Muscle of back (tissue), 13 donors: Measurements from ENCODE around the gene NACA. TPM values are rescaled to one million over a fixed set of nuclear protein-coding genes. Genes with fewer than 3 reads are reported as not detected.
"Not testable (repeated sequence)": the region's sequence is repeated elsewhere in the genome, so short reads cannot be mapped to it uniquely, and the experiment has no call there.

Experiments used
- DNase-seq, 3 donors: peaks; one replicate each; pipeline versions ENCODE4 v3.0.0 to v3.0.0-alpha.2; 2013
- long read RNA-seq, 9 donors: transcript quantifications; one replicate each; lab custom pipeline, GENCODE V29; 2026
- polyA plus RNA-seq, 10 donors: library from polyadenylated mRNA; unstranded; fragments of 120-200 nt; gene quantifications; one replicate each; pipeline ENCODE4 v1.2.1, GENCODE V29; 2013; ENCODE audit not compliant: insufficient read length in 10 of 10

Gene NACA
- 1,000 to 10,000 TPM; 1,587 to 2,391 (median 1,893) TPM for polyA plus RNA-seq
- long read RNA-seq, donor 1, transcript NACA-204 (8 exons, 802 nt), result minor isoform, 21 of 704 reads
- long read RNA-seq, donor 1, transcript NACA-202 (8 exons, 1,059 nt), result minor isoform, 9 of 704 reads
- long read RNA-seq, donor 1, transcript NACA-201 (8 exons, 2,690 nt), result major isoform, 349 of 704 reads
- long read RNA-seq, donor 1, transcript NACA-217 (3 exons, 544 nt), result minor isoform, 5 of 704 reads
- long read RNA-seq, donor 1, partial matches to known transcripts, result 298 of 704 reads
- long read RNA-seq, donor 1, other reads (novel, unspliced or antisense), result 19 of 704 reads
- long read RNA-seq, donor 2, transcript NACA-202 (8 exons, 1,059 nt), result minor isoform, 9 of 494 reads
- long read RNA-seq, donor 2, transcript NACA-201 (8 exons, 2,690 nt), result major isoform, 262 of 494 reads
- long read RNA-seq, donor 2, transcript NACA-204 (8 exons, 802 nt), result minor isoform, 5 of 494 reads
- long read RNA-seq, donor 2, partial matches to known transcripts, result 202 of 494 reads
- long read RNA-seq, donor 2, other reads (novel, unspliced or antisense), result 9 of 494 reads
- long read RNA-seq, donor 3, result 0 reads
- long read RNA-seq, donor 4, transcript NACA-204 (8 exons, 802 nt), result minor isoform, 11 of 377 reads
- long read RNA-seq, donor 4, transcript NACA-201 (8 exons, 2,690 nt), result major isoform, 212 of 377 reads
- long read RNA-seq, donor 4, transcript NACA-202 (8 exons, 1,059 nt), result minor isoform, 7 of 377 reads
- long read RNA-seq, donor 4, partial matches to known transcripts, result 140 of 377 reads
- long read RNA-seq, donor 4, other reads (novel, unspliced or antisense), result 0 of 377 reads
- long read RNA-seq, donor 5, transcript NACA-217 (3 exons, 544 nt), result minor isoform, 16 of 934 reads
- long read RNA-seq, donor 5, transcript NACA-201 (8 exons, 2,690 nt), result major isoform, 394 of 934 reads
- long read RNA-seq, donor 5, transcript NACA-204 (8 exons, 802 nt), result minor isoform, 16 of 934 reads
- long read RNA-seq, donor 5, transcript NACA-202 (8 exons, 1,059 nt), result minor isoform, 14 of 934 reads
- long read RNA-seq, donor 5, partial matches to known transcripts, result 454 of 934 reads
- long read RNA-seq, donor 5, other reads (novel, unspliced or antisense), result 32 of 934 reads
- long read RNA-seq, donor 6, transcript NACA-204 (8 exons, 802 nt), result minor isoform, 17 of 675 reads
- long read RNA-seq, donor 6, transcript NACA-201 (8 exons, 2,690 nt), result major isoform, 349 of 675 reads
- long read RNA-seq, donor 6, transcript NACA-202 (8 exons, 1,059 nt), result minor isoform, 16 of 675 reads
- long read RNA-seq, donor 6, partial matches to known transcripts, result 263 of 675 reads
- long read RNA-seq, donor 6, other reads (novel, unspliced or antisense), result 27 of 675 reads
- long read RNA-seq, donor 7, transcript NACA-204 (8 exons, 802 nt), result minor isoform, 11 of 457 reads
- long read RNA-seq, donor 7, transcript NACA-202 (8 exons, 1,059 nt), result minor isoform, 10 of 457 reads
- long read RNA-seq, donor 7, transcript NACA-201 (8 exons, 2,690 nt), result major isoform, 236 of 457 reads
- long read RNA-seq, donor 7, partial matches to known transcripts, result 191 of 457 reads
- long read RNA-seq, donor 7, other reads (novel, unspliced or antisense), result 0 of 457 reads
- long read RNA-seq, donor 8, transcript NACA-204 (8 exons, 802 nt), result minor isoform, 16 of 597 reads
- long read RNA-seq, donor 8, transcript NACA-202 (8 exons, 1,059 nt), result minor isoform, 13 of 597 reads
- long read RNA-seq, donor 8, transcript NACA-201 (8 exons, 2,690 nt), result major isoform, 348 of 597 reads
- long read RNA-seq, donor 8, partial matches to known transcripts, result 193 of 597 reads
- long read RNA-seq, donor 8, other reads (novel, unspliced or antisense), result 16 of 597 reads
- long read RNA-seq, donor 9, transcript NACA-201 (8 exons, 2,690 nt), result major isoform, 53 of 112 reads
- long read RNA-seq, donor 9, partial matches to known transcripts, result 52 of 112 reads
- long read RNA-seq, donor 9, other reads (novel, unspliced or antisense), result 0 of 112 reads

- peak; percentile 98 to 99 (median 98) for DNase-seq
These were observed at the start of gene NACA for GRCh38 chr12:56724972-56725722. TSS of gene NACA (minus strand) at chr12:56725299. CDS start at chr12:56724521, 778 bp downstream.

DNA sequence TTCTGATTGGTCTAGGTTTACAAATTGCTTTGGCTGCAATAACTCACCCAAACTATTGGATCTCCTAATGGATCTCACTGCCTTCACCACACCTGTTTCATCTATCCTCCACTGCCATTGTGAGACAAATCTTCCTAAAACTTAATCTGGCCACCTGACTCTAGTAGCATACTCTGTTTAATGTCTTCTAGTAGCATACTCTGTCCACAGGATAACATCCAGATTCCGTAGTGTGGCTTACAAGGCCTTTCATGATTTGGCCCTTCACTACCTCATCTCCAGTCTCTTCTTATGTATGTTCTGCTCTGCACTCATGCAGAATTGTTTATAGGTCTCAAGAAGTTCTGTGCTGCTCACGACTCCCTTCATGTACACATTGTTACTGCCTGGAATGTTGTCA, 48.0 kb upstream of the NACA start:
- DNase-seq, result no peak

DNA sequence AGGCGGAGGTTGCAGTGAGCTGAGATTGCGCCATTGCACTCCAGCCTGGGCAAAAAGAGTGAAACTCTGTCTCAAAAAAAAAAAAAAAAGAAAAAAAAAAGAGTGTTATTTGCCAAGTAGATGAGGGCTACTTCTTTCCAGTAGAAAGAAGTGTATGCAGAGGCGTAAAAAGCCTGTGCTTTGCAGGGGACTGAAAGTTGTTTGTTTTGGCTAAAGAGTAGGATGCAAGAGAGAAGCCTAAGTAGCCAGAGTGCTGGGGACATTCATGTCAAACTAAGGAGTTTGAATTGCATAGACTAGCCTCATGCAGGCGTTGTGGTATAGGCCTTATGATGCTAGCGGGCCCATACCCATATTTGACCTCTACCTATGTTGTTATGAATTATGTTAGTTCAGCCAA, 47.5 kb upstream of the NACA start:
- DNase-seq, result no peak

DNA sequence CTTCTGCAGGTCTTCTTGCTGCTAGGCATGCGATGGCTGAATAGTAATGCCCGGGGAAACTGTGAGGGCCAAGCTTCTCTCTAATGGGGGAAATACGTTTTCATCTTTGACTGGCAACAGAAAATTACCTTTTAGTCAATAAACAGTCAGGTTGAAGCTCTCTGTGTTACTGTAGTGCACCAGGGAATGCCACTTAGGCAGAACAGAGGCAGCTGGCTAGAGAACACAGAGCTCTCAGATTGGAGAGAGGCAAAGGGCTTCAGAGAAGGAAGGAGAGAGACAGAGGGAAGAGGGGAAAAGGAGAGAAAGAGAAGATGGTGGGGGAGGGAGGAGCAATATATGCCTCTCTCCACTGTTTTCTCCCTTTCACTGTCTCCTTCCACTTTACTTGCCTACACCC, 44.8 kb upstream of the NACA start:
- DNase-seq, result no peak

- DNase-seq, result no peak
These were observed 43.3 kb upstream of the NACA start for GRCh38 chr12:56768424-56768823.

GRCh38 chr12:56766535-56766934, 41.4 kb upstream of the NACA start:
- peak in 2 of 3 donors; percentile 15 to 30 for DNase-seq

DNA sequence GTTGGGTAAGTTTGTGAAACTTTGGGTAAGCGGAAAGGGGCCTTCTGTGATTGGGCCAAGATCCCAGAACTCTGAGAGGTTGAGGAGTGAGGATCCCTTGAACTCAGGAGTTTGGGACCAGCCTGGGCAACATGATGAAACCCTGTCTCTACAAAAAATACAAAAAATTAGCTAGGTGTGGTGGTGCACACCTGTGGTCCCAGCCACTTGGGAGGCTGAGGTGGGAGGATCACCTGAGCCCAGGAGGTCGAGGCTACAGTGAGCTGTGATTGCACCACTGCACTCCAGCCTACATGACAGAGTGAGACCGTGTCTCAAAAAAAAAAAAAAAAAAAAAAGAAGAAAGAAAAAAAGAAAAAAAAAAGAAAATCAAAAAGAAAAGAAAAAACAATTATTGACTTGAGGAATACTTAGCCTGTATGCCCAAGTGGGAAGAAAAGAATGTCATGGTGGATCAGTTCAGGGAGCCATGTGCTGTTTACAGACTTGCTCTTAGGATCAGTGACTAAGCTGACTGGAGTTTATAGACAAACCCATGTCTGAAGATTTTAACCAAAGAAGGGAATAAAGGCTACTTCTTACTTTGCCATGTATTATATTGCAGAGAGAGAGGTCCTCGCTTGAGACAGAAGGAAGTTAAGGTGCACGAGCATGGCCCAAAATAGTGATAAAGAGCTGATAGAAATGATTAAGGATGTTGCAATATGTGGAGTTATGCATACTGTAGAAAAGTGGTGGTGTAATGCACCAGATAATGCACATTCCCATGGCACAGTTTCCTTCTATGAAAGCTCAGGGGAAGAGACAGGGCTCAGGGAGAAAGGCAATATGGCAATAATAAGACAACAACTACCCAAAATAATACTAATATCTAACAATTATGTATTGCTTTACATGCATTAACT, 38.9 kb upstream of the NACA start:
- DNase-seq, result no peak

DNA sequence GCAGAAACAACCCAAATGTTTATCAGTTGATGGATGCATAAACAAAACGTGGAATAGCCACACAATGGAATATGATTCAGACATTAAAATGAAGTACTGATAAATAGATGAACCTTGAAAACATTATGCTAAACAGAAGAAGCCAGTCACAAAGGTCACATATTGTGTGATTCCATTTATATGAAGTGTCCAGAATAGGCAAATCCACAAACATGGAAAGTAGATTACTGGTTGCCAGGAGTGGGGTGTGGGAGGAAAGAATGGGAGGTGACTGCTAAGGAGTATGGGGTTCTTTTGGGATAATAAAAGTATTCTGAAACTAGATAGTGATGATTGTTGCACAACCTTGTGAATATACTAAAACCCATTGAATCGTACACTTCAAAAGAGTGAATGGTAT, 36.7 kb upstream of the NACA start:
- no peak for DNase-seq

DNA sequence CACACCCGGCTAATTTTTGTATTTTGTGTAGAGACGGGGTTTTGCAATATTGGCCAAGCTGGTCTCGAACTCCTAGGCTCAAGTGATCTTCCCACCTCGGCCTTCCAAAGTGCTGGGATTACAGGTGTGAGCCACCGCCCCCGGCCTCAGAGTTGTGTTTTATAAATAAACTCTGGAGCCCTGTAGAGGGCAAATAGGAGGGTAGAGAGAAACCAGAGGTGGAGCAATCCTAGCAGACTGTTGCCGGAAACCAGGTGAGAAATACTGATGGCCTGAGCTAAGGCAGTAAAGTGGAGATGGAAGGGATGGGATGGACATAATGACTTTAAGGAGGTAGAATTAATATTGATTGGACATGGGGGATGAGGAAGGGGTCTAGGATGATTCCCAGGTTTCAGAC, 35.4 kb upstream of the NACA start:
- DNase-seq, result no peak

DNA sequence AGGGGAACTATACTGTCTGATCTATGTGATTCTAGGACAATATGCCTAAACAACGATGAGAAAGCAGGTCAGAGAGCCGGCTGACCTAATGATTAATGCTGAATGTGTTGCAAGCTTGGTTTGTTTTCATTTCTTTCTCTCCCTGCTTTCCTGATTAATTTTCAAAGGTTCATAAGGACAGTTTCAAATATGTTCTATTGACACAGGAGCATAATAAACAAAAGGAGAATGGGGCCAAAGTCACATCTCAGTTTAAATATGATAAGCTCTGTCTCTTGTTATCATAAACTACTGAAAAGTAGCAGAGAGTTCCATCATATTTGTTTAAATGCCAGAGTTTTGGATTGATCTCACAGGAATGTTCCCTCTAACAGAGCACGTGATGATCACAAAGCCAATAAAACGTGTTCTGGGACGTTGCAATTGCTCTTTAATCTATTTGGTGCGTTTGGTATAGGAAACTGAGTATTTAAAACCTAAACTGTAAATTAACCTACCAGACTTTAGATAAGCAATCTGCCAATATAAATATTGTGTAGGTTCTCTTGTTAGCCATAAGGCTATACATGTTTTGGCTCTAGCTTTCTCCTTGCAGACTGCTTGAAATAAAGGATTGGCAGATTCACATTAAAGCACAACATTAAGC, 34.3 kb upstream of the NACA start:
- DNase-seq, result no peak

DNA sequence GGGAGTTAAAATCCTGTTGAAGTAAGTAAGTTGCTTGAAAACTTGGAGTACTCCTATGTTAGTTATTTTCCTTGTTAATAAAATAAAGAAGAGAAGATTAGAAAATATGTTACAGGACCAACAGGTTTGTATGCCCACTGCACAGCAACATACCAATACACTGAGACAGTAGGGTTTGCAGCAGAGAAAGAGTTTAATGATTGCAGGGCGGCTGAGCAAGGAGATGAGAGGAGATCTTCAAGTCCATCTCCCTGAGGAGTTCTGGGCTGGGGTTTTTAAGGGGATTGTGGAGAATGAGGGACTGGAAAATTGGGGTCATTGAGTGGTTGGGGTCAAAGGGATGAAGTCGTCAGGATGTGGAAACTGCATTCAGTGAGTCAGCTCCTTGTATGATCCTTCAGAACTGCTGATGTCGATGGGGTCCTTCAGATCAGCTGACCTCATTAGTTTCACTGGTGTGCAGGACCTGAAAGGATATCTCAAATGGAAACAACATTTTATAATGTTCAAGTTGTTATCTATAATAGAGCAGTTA, 33.7 kb upstream of the NACA start:
- no peak for DNase-seq

GRCh38 chr12:56757971-56758370, 32.9 kb upstream of the NACA start:
- DNase-seq, result not testable (repeated sequence)

- DNase-seq, result no peak
These were observed 28.5 kb upstream of the NACA start for GRCh38 chr12:56753566-56753965.

DNA sequence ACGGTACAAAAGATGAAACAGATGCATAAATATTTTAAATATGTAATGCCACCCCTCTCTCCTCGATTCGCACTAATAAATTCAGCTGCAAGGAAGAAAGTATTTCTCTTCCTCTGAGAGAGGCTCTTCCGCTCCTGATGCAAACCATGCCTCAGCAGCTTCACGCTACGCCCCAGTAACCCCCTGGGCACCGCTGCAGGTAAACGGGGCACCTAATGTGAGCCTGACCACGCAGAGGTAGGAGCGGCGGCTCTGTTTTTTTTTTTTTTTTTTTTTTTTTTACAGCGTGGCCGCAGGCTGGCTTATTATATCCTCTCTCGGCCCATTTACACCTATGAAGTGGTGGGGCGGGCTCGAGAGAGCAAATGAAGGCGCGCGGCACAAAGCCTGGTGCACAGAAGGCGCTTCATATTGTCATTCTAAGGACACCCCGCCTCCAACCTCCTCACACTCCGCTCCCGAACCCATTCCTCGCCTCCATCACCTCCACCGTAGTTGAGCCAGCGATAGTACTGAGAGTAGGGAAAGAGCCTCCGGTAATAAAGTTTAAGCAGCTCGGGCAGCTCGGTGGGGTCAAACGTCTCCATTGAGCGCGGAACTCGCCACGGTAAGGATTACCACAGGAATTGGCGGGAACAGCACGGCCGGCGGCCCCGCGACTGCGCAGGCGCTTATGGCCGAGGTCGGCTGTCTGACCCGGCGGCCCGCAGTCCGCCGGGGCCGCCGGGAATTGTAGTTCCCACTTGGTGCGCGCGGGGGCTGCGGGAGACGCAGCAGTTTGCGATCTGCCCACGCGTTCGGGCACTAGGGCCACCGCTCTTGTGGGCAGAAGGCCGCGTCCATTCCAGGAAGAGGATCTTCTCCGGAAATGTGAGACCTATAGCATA, 26.9 kb upstream of the NACA start, which contains the start of gene PRIM1:
PRIM1 (minus strand) TSS at position 612 of the 887 bp plus-strand sequence; CDS start at position 587, 25 bp downstream.
- peak; percentile 77 to 94 (median 85) for DNase-seq

DNA sequence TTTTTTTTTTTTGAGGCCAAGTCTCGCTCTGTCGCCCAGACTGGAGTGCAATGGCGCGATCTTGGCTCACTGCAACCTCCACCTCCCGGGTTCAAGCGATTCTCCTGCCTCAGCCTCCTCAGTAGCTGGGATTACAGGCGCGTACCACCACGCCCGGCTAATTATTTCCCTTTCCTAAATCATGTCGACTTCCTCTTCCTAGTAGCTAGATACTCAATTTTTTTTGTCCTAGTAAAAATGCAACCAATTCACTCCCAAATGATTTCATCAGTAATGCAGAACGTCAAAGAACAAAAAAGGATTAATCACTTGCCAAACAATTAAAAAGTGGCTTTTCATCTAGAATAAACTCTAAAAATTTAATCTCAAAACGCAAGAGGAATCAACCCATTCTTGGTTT, 25.5 kb upstream of the NACA start:
- DNase-seq, result not testable (repeated sequence)

DNA sequence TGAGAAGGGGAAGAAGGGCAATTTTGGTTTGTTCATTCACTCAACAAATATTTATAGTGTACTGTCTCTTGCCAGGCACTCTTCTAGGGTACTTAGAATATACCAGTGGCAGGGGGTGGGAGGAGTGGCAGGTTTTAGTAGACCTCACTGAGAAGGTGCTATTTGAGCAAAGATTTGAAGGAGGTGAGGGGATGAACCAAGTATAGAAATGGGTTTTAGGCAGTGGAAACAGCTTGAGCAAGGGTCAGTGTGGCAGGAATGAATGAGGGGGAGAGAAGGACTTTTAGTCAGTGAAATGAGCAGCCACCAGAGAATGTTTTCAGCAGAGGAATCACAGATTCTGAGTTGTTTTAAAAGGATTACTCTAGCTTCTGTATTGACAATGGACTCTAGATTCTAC, 24.8 kb upstream of the NACA start:
- DNase-seq, result no peak
